Body of pancreas (tissue), 4 donors: Measurements from ENCODE around the gene RBMY1B. TPM values are rescaled to one million over a fixed set of nuclear protein-coding genes. Genes with fewer than 3 reads are reported as not detected.
"Not testable (repeated sequence)": the region's sequence is repeated elsewhere in the genome, so short reads cannot be mapped to it uniquely, and the experiment has no call there.

Experiments
- ATAC-seq: fragments of 150-250 bp; one replicate; pipeline ENCODE4 v1.9.1; 2016
- DNase-seq, 4 donors: peaks; one replicate each; pipeline ENCODE4 v3.0.0-alpha.2; 2019
- H3K27ac ChIP-seq, 4 donors: fragments of 200-600 bp; sonication (generic); 1 replicate in 3 of 4; 2 replicates in 1 of 4; pipeline versions ENCODE4 v1.5.1 to v1.6.1; 2016 to 2019; ENCODE audit warnings: mild to moderate bottlenecking in 1 of 4, mixed read lengths in 1 of 4, moderate library complexity in 1 of 4
- H3K27me3 ChIP-seq, 2 donors: fragments of 200-600 bp; sonication (generic); one replicate each; pipeline ENCODE4 v1.6.0; 2016; ENCODE audit warnings: mild to moderate bottlenecking in 1 of 2
- H3K36me3 ChIP-seq, 2 donors: fragments of 200-600 bp; sonication (generic); replicated peaks in 1 of 2; 2 replicates each; pipeline ENCODE4 v1.5.1; 2016; ENCODE audit warnings: low read depth in 2 of 2; ENCODE audit not compliant: insufficient read depth in 1 of 2
- H3K4me1 ChIP-seq: fragments of 200-600 bp; sonication (generic); one replicate; pipeline ENCODE4 v1.6.0; 2016
- H3K4me3 ChIP-seq, 2 donors: fragments of 200-600 bp; sonication (generic); 1 replicate in 1 of 2; 2 replicates in 1 of 2; pipeline ENCODE4 v1.5.1; 2016 to 2019
- H3K9me3 ChIP-seq, 3 donors: fragments of 200-600 bp; sonication (generic); 1 replicate in 2 of 3; 2 replicates in 1 of 3; pipeline ENCODE4 v1.5.1; 2016
- CTCF ChIP-seq, 7 experiments: fragments of 450-650 bp in 4 of 7; fragments of 200-600 bp in 3 of 7; sonication (generic) in 3 of 7; IDR thresholded peaks; one replicate each; pipeline ENCODE4 v1.5.1; 2016 to 2019; ENCODE audit warnings: antibody characterized with exemption in 7 of 7
- WGBS, 2 donors: methylation state at CpG; one replicate each; pipeline ENCODE4 v1.1.5; 2017; 5-methylcytosine and 5-hydroxymethylcytosine counted together
- intact Hi-C: fragments of 100-400 bp; cut with DNase I; formaldehyde crosslinking; loops from one replicate; pipeline ENCODE4 v1.15.1; 2023
- total RNA-seq, 2 donors: library from RNA; depleted of rRNA; stranded (reverse); fragments of >200 nt; gene quantifications; one replicate each; pipeline ENCODE4 v1.1.0, GENCODE V29; 2016

Gene RBMY1B
- total RNA-seq = not detected

GRCh38 chrY:21511038-21511437, at the start of gene RBMY1B:
TSS of gene RBMY1B (plus strand) at chrY:21511338. CDS start at chrY:21513351, 2,013 bp downstream.
- H3K27me3 ChIP-seq, H3K36me3 ChIP-seq, ATAC-seq, H3K4me1 ChIP-seq, DNase-seq, H3K4me3 ChIP-seq, intact Hi-C loops, H3K9me3 ChIP-seq, H3K27ac ChIP-seq: not testable (repeated sequence)
- WGBS, 2 donors = no CpG with 5 or more reads among the region's 28 CpGs

GRCh38 chrY:21462915-21463314, 48.2 kb upstream of the RBMY1B start:
- H3K4me3 ChIP-seq, ATAC-seq, H3K36me3 ChIP-seq, H3K27me3 ChIP-seq, intact Hi-C loops, H3K4me1 ChIP-seq, DNase-seq, H3K9me3 ChIP-seq, H3K27ac ChIP-seq: not testable (repeated sequence)
- WGBS, 2 donors = 59 to 61% methylated on average over 1 of the region's 1 CpG

- intact Hi-C loops = no loop called here
- Histone ChIP-seq H3K36me3 (no peaks in the 10 kb centered on the region), H3K4me1 (no peaks in the 10 kb centered on the region), H3K4me3 (no peak overlapping the region), H3K9me3 (no peaks in the 10 kb centered on the region), H3K27ac (no peak overlapping the region), H3K27me3 (no peaks in the 10 kb centered on the region)
- DNase-seq (no peak), ATAC-seq (no peak)
- WGBS, 2 donors = 0% methylated on average over 1 of the region's 1 CpG
- no peak for TF ChIP-seq CTCF (IDR thresholded peaks at IDR 0.05)
These were observed 28.2 kb upstream of the RBMY1B start for GRCh38 chrY:21482967-21483366.

- not testable (repeated sequence) for DNase-seq, ATAC-seq
These were observed 23.4 kb downstream of the RBMY1B start, which contains the start of gene RBMY1A1 for GRCh38 chrY:21534579-21534978. TSS of gene RBMY1A1 (plus strand) at chrY:21534879. CDS start at chrY:21536892, 2,013 bp downstream.

GRCh38 chrY:21559316-21559984, 48.3 kb downstream of the RBMY1B start:
- no CpG with 5 or more reads among the region's 5 CpGs for WGBS, 2 donors
- H3K9me3 ChIP-seq, H3K4me1 ChIP-seq, H3K27ac ChIP-seq, H3K27me3 ChIP-seq, H3K4me3 ChIP-seq, intact Hi-C loops, H3K36me3 ChIP-seq, DNase-seq, ATAC-seq: not testable (repeated sequence)

More at GRCh38 chrY:21534579-21534978, 23.4 kb downstream of the RBMY1B start, which contains the start of gene RBMY1A1:
- intact Hi-C loops, H3K4me3 ChIP-seq, H3K27me3 ChIP-seq, H3K9me3 ChIP-seq, H3K4me1 ChIP-seq, H3K27ac ChIP-seq, H3K36me3 ChIP-seq: not testable (repeated sequence)
- WGBS, 2 donors = no CpG with 5 or more reads among the region's 28 CpGs

Other genes with a start within 250 kb of the RBMY1B start
- gene RBMY1A1, start 23.5 kb downstream of the RBMY1B start, total RNA-seq = not detected